ENCODE data around the gene MSX2.

MSX2 gene

DNA sequence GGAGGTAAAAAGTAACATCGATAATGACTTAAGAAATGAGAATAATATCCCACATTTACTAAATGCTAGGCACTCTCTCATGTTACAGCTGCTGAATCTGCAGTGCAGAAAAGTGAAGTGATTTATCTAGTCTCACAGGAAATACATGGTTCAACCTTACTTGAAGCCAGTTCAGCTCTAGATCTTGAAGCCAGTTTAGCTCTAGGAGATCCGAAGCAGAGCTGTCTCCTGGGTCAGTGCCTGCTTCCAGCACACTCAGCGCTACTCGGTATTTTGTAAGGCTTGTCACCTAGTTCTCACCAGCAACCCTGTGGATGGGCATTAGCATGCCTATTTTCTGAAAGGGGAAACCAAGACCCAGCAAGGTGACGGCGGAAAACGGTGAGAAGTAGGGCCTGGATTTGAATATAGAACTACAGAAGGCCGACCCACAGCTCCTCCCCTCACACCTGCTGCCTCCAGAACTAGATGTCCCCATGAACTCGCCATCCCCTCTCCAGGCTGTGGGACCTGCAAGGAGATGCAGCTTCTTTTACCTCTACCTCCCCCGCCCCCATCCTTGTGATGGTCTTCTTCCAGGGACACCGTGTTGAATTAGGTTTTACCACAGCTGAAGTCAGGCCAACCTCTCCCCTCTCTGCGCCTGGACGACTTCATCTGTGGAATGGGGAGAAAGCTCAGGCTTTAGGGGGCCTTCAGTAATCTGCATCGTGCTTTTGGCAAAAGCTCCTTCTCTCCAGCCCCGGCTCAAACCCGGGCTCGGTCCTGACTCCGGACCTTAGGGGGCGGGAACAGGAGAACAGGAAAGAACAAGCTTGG, 4.4 kb upstream of the MSX2 start:
- DNase-seq, result no peak

DNA sequence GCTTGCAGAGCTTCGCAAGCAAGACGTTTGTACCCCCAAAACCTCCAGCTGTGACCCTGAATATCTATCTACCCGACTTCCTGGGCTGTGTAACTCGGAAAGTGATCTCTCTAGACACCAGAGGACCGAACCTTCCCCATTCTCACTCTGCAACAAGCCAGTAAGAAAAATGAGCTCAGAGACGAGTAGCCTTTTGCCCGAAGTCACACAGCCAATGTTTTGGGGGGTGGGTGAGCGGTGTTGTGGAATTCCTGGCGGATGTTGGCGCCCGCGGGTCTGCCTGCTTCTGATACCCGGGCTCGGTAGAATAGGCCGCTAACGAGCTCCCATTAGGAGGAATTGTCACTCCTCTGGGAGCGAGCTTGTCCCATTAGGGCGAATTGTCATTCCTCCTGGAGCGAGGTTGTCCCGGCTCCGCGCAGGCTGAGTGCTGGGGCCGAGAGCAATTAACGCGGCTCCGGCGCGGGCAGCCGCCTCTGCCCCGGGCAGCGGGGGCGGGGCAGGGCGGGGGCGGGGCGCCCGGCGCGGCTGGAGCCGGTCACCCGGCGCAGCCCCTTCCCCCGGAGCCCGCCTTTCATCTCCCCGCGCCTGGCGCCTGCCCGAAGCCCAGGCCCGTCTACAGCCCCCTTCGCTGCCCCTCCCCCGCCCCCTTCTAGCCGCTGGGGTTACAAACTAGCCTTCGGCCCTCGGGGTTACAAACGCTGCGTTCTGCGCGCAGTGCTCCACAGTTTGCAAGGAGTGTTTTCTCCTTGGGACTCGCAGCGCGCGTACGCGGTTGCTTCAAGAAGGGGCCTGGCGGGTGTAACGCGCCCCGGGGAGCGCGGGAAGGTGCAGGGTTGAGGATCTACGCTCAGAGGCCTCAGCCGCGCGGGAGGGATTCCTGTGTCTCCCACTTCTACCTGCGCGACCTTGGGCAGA, 3.5 kb upstream of the MSX2 start:
- no peak for DNase-seq

DNA sequence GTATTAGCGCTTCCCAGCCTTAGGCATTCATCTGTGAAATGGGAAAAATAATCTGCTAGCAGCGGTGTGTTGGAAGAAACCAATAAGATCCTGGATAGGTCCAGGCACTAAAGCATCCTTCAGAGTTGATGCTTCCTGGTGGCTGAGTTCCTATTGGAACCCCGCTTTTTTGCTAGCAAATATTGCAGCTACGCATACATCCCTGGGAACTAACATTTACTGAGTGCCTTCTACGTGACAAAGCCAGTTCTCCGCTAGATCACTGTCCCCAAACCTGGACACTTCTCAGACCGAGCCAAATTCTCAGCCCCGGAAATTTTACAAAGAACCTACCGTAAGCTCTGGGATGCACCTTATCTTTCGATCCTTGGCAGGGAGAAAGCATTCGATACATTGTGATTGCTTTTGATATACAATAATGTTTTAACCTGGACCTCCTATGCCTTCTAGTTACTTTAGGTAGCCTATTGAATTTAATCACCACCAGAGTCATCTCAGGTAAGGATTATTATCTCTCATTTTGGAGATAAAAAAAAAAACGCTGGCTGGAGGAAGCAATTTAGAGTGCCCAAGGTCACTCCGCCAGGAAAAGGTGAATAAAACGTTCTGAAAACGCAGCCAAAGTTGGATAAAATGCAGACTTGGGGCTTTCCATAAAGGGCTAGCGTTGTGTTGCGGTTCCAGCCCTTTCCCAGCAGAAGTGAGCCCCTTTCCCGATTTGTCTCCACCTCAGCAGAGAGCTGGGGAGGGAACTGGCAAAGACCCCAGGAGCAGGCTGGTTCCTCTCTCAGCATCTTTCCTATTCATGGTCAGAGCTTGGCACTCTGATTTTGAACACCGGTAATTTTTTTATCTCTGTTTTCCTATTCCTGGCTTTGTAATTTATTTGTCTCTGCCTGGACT, 2.6 kb upstream of the MSX2 start:
- no peak for DNase-seq

DNA sequence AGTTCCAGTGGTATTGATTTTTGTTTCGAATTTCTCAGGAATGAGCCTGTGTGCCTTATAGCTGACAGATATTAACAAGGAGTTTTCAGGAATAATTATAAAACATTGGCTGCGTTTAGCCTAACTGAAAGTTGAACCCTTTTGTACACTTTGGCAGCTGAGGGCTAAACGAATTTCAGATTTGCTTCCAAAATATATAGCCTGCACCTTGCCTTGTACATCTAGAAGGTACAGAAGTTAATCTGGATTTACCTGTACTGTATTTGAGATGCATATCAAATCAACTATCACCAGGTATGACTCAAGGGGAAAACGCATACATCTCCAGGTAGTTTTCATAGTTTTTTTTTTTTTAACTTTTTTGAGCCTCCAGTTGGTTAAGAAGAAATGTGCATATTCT, 1.9 kb upstream of the MSX2 start:
- DNase-seq, result no peak

DNA sequence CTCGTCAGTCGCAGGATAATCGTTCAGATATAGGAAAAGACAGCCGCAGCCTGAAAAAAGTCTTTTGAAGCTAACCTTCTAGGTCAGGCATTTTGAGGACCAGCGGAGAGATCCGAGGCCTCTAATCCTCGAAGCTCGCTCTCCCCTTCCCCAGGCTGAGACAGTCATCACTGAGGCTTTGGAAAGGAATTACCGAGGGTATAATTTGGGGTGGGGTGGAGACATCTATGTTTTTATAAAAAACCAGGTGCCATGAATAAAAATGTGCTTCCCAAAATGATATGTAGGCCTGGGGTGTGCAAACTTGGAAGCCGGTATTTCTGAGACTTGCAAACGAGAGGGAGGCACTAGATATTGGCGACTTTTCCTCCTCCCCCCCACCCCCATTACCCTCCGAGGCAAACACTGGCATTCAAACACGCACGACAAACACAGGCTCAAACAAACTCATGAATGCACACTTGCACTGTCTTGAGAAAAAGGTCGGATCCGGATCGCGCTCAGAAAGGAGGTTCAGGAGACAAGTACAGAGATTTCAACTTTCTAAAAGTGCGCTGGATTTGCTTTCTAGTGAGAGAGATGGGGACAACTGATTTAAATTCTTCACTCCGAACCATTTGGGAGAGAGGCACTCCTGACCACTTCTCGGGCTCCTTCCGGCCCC, 935 bp upstream of the MSX2 start:
- DNase-seq, result no peak

DNA sequence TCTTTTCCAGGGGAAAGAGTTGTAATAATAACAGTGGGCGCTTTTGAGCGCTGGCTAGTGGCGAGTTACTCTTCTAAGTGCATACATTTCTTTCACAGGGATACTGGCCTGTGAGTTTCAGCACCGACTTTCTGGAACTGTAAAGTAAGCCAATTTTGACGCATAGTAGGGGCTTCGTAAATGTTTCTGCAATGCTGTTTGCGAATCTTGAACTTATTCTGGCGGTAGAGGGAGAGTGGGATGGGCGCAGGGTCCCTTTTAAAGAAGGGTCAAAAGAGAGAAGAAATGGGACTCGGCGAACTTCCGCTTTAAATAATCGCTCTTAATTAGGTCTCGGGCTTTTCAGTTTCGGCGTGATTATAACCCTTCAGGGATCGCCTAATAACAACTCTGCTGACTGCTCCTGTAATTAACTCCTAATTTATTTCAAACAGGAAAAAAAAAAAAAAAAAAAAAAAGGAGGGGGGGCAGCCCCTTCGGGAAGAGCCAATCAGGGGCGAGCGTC, 351 bp upstream of the MSX2 start:
- no peak for DNase-seq

DNA sequence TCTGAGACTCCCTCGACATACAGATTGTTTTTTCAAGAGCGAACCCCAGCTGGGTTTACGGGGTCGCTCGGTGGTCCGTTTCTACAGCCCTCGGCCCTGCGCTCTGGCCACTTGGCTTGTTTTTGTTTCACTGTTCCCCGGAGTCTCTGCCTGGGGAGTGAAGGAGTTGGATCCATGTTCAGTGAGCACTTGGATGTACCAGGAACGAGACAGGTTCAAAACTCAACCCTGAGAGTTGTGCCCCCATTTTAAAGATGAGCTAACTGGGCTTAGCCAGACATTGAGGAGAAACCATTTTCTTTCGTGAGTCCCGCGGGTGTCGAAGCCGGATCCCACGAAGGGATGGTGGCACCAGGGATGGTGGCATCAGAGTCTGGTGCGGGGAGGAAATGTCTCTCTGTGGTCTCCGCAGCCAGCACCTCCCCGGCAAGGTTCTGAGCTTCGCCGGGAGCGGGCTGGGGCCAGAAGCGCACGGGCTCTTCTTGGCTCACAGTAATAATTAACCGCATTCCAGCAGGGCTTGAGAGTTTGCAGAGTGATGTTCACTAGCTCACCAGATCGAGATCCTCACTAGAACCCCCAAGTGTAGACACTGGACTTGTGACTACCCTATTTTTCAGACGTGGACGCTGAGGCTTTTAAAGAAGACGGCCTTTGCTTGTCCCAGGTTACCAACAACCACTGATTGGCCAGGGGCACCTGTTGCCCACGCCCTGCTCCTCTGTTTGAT, 1.0 kb downstream of the MSX2 start:
- DNase-seq, result no peak

DNA sequence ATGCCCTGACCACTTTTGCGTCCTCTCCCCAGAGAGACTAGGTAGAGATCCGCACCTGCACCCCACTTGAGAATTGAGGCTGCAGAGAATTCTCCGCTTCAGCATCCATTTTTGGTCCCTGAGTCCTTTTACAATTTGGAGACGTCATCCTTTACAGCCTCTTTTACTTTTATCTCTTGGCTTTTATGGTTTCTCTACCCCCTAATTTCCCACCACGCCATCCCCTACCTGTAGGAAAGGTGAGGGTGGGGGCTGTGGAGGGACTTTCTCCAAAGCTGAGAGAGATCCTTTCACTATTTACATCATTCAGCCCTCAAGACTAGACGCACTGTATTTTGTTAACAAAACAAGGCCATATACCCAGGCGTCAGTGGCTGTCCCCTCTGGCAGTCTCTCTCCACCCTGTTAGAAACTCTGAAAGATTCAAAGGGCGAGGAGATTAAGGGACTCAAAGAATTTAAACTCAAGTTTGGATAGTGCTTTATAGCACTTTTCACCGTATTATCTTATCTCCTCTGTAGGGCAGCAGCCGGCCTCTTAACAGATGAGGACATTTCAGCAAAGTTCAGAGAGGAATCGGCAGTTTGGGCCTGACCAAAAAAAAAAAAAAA, 1.7 kb downstream of the MSX2 start:
- DNase-seq, result no peak

DNA sequence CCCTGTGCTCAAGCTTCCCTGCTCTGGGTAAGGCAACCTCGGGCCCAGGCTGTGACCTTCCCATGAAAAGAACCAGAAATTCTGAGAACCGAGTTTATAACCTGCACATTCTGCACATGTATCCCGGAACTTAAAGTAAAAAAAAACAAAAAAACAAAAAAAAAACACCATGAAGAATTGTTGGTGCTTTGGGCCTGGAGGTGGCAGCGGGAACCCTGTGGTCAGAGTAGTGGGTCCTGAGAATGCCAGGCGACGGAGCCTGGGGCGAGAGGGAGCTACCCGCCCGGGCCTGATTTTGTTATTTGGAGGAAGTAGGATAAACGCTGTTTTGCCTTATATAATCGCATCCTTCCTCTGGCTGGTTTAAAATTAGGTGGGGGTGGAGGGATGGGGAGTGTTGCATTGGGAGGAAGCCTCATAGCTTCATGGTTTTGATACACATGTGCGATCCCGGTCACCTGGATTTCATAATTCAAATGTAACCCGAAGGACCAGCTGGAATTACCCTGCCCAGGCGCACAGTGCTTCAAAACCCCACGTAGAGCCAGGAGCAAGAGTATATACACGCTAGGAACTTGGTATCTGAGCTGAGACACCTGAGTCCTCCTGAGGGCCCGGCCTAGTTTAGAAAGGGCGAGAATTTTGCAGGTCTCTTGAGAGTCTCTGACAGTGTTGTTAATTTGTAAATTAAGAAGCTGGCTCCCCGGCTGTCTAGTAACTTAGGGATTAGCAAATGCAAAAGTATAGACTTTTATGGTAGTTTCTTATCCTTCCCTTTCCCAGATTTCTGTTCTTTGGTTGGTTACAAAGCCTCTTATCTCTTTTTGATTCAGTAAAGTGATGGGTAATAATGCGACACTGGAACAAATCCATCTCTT, 2.8 kb downstream of the MSX2 start:
- no peak for DNase-seq

DNA sequence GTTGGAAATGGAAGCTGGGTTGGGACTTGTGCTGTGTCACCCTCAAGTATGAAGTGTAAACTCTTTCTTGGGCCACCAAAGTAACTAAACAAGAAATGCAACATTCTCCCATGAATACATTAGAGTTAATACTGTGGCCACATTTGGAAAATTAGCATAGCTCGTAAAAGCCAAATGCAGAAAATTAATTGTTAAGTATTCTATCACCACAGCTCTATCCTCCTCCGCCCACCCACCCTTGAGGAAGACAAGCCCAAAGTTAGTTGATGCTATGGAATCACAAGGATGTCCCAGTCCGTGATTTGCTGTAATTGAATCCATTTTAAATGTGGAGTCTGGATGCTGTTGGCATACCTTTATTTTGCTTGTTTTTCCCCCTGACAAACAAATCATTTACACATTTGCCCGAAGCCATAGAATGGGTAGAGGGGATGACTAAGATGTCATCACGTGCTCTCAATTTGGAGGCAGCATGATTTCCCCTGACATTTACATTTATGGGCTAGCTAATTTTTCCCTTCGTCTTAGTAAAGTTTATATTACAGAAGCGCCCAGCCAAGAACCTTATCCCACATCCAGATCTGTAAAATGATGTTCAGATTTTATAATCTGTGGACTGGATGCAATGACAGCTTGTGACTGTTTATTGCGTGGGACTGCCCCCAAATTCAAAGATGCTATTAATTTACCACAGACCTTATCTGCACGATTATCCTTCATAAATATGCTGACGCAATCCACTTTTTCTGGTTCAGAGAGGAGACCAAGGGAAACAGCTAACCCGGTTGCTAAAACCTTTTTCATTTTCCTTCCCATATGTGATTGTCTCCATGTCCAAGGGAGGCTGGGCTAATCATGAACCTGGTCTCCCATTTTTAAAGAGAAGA, 3.7 kb downstream of the MSX2 start:
- DNase-seq, result no peak

DNA sequence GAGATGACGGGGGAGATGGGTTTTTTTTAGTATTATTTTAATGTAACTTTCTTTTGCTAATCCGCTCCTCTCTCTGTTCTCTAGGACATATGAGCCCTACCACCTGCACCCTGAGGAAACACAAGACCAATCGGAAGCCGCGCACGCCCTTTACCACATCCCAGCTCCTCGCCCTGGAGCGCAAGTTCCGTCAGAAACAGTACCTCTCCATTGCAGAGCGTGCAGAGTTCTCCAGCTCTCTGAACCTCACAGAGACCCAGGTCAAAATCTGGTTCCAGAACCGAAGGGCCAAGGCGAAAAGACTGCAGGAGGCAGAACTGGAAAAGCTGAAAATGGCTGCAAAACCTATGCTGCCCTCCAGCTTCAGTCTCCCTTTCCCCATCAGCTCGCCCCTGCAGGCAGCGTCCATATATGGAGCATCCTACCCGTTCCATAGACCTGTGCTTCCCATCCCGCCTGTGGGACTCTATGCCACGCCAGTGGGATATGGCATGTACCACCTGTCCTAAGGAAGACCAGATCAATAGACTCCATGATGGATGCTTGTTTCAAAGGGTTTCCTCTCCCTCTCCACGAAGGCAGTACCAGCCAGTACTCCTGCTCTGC, 4.8 kb downstream of the MSX2 start:
- DNase-seq, result no peak

DNA sequence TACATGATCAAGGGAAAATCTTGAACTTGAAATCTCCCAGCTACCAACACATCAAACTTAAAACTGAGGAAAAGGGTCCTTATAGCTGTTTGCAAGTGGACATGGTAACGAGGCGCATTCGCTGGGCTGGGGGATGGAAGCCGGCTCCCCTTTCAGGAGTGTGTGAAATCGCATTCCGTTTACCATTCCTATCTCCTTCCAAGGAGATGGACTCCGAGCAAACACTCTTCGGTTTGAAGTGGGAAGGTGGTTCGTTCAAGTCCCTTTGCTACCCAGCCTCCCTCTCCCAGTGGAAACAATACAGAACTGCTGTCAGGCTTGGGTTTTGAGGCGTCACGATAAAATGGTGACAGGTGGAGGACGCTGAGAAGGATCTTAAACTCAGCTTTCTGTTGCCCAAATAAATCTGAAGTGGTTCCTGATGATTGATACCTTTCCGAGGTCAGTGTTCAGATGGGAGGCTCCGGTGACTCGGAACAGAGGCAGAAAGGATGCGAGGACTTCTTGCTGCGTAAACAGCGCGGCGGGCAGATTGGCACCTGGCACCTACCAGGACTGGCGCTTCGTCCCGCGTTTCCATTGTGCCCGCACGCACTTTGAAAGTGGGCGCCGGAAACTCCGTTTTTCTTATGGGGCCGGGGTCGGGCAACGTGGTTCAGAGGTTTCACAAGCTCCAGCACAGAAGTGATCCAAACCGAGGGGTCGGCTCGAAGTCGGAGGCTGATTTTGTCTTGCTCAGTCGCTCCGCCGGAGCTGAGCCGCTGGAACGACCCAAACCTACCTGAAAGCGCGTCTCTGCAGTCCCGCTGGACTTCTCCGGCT, 7.0 kb downstream of the MSX2 start:
- no peak for DNase-seq

DNA sequence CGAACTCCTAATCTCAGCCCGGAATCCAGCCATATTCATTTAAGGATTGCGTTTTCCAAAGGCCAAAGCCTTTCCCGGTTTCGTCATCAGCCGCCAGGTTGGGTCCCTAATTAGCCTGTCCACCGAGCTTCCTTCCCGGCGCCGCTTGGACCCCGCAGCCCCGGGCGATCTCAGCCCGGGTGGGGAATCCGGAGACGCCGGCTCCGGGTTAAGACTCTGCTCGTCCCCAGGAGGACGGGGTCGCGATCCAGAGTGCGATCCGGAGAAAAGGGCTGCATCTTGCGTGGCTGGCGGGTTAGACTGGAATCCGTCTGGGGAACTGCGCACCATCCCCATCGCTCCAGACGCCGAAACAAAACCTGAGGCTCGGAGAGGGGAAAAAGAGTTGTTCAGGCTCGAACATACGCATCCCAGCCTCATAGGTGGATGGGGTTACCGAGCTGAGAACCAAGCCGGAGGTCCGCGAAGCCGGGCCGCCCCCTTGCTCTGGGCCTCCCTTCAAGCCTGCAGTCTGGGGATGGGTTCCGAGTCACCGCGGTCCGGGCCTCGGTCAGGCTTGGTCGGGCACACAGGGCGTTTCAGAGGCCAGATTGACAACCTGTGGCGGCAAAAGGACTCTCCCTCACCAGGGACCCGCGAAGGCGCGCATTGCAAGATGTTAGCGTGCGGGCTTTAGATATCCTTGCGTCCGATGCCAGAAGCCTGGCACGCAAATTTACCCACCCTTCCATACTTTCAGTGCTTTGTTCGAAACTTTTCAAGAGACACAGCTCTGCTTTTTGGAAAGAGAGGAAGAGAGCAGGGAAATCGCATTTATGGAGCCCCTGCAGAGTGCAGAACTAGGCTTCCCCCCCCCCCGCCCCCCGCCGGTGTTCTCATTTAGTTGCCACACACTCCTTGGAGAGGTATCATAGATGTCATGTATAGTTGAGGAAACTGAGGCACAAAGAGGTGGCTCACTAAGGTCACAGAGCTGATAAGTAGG, 7.9 kb downstream of the MSX2 start:
- DNase-seq, result no peak

DNA sequence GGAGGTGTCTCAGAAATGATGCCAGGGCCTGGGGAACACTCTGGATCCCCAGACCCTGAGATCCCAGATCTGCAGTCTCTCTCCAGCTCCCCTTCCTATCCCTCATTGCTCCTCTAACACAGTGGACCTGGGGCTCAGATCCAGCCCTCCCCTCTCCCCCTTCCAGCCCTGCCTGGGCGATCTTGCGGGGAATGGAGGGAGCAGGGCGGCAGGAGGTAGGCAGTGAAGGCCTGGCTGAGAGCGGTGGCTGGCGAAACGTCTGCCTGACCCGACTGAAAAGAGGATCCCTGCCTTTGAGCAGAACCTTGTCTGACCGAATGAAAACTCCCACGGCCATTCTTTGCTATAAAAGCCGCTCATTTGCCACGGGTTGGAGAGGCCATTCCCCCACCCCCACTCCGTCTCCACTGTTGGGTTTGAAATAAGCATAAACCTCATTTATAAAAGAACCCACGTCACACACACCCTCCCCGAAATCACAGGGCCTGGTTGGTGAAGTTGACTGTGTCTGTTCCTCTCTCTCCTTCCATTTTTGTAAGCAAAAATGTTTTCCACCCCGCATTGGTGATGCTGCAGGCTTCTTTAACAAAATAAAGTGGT, 8.8 kb downstream of the MSX2 start:
- DNase-seq, result no peak

DNA sequence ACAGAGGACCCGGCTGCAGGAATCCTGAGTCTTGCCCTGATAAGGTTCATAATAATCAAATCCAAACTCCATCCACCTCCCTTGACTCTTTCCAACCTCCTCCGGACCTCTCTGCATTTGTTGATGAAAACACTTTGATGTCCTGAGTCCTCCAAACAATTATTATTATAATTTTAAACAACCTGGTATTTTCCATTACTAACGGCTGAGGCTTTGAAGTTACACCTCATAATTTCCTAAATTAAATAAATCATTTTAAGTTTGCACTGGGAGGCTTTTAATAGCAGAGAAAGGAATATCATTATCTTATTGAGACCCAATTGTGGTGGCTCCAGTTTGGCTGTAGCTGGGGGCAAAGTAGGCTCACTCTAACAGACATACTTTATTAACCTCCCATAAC, 9.5 kb downstream of the MSX2 start:
- no peak for DNase-seq

Measured in hematopoietic multipotent progenitor cell treated with erythropoietin and hydrocortisone succinate and interleukin-3 and kit ligand, for 6 days (in vitro differentiated cells).